ENCODE measurements around the gene VSIG10L2.

Gene VSIG10L2

GRCh38 chr11:125975634-125976033 lies 29.8 kb downstream of the VSIG10L2 start:
- TF ChIP-seq CTCF (IDR thresholded peaks at IDR 0.05; ENCODE audit: low read depth, low read length): no peak
- Histone ChIP-seq H3K27me3 (no peaks in the 10 kb centered on the region), H3K9me3 (no peaks in the 10 kb centered on the region), H3K36me3 (peaks cover 53% of the 10 kb centered on the region), H3K4me1 (peaks cover 14% of the 10 kb centered on the region), H3K4me3 (ENCODE audit: low read depth, low read length) (no peak overlapping the region)
- DNase-seq: no peak

DNA sequence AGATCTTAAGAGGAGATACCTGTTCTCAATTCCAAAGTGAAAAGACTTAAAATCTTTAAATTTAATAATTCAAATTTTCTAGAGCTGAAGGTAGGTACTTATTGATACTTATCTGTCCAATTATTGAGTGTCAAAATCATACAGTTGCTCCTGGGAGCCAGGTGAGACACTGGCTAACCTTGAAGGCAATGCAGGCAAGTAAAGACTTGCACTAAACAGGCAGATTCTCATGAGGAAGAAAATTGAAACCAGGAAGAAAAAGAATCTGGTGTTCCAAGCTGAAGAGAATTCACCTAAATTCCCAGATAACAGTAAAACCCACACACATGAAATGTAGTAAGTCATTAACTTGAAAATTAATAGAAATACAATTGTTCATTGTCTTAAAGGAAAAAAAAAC lies 30.3 kb downstream of the VSIG10L2 start:
- no peaks in the 10 kb centered on the region for H3K27me3 ChIP-seq
- no peak overlapping the region for H3K4me3 ChIP-seq (ENCODE audit: low read depth, low read length)
- peaks cover 9% of the 10 kb centered on the region for H3K4me1 ChIP-seq
- TF ChIP-seq CTCF (IDR thresholded peaks at IDR 0.05; ENCODE audit: low read depth, low read length): no peak
- no peaks in the 10 kb centered on the region for H3K9me3 ChIP-seq
- peaks cover 58% of the 10 kb centered on the region for H3K36me3 ChIP-seq
- DNase-seq: no peak

GRCh38 chr11:125977333-125977732 lies 31.5 kb downstream of the VSIG10L2 start:
- Histone ChIP-seq H3K4me1 (peaks cover 4% of the 10 kb centered on the region), H3K27me3 (no peaks in the 10 kb centered on the region), H3K9me3 (no peaks in the 10 kb centered on the region), H3K36me3 (peaks cover 66% of the 10 kb centered on the region), H3K4me3 (ENCODE audit: low read depth, low read length) (no peak overlapping the region)
- no peak for DNase-seq
- no peak for TF ChIP-seq CTCF (IDR thresholded peaks at IDR 0.05; ENCODE audit: low read depth, low read length)

DNA sequence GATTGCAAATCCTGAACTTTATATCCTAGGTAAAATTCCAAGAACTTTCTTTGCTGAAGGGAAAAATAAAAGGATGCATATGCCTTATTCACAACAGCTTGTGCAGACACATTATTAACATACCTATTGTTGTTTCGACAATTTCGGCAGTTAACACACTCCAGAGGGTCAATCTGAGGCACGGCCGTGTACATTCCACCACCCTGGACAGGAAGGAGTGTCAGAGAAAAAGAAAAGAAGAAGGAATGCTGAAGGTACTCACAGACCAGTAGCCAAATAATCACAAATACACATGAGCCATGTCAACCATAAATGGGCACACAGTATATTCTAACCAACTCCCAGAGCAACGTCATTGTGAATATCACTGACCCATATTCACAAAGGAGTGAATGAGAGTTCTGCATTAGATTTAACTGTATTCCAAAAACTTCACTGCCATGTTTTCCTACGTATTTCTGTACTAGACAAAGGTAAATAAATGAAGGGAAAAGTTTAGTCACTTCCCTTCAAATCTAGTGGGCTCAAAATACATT lies 32.4 kb downstream of the VSIG10L2 start:
- H3K4me3 ChIP-seq (ENCODE audit: low read depth, low read length): no peak overlapping the region
- TF ChIP-seq CTCF (IDR thresholded peaks at IDR 0.05; ENCODE audit: low read depth, low read length): no peak

DNA sequence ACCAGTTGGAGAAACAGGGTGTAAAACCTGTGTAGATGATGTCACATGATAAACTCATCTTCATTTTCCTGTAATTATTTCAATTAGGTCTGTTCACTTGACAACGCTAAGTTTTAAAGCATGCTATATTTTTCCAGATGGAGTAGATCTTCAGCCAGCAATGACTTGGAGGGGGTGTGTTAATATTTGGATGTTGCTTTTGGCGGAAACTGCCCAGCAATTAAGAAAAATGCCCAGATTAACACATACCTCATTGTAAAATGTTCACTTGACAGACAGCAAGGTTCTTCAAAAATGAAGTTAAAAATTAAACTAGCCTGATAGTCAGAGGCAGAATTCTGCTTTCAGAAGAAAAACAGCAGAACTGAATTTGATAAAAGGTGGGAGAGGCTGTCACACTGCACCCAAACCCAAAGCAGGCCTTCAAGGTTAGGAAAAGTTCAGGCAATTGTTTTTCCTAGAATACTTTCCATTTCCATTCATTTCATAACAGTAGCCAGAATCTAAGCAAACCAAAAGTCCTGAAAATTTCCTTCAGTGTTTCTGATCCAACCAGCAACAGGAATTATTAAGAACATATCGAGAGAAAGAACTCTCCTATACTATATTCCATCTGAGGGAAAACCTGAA lies 33.0 kb downstream of the VSIG10L2 start:
- no peak for DNase-seq
- H3K36me3 ChIP-seq: peaks cover 82% of the 10 kb centered on the region
- no peak overlapping the region for H3K4me3 ChIP-seq (ENCODE audit: low read depth, low read length)
- no peaks in the 10 kb centered on the region; the same call in 1 of the 2 replicates for H3K4me1 ChIP-seq
- no peaks in the 10 kb centered on the region for H3K27me3 ChIP-seq
- no peaks in the 10 kb centered on the region for H3K9me3 ChIP-seq
- no peak for TF ChIP-seq CTCF (IDR thresholded peaks at IDR 0.05; ENCODE audit: low read depth, low read length)

More for the DNA sequence above, 32.4 kb downstream of the VSIG10L2 start:
- Histone ChIP-seq H3K36me3 (peaks cover 75% of the 10 kb centered on the region), H3K9me3 (no peaks in the 10 kb centered on the region), H3K27me3 (no peaks in the 10 kb centered on the region), H3K4me1 (no peaks in the 10 kb centered on the region; the same call in 1 of the 2 replicates)
- DNase-seq: no peak

GRCh38 chr11:125979511-125979910 lies 33.7 kb downstream of the VSIG10L2 start:
- no peak for TF ChIP-seq CTCF (IDR thresholded peaks at IDR 0.05; ENCODE audit: low read depth, low read length)
- no peaks in the 10 kb centered on the region; the same call in 1 of the 2 replicates for H3K4me1 ChIP-seq
- no peak overlapping the region for H3K4me3 ChIP-seq (ENCODE audit: low read depth, low read length)
- H3K36me3 ChIP-seq: peaks cover 87% of the 10 kb centered on the region
- DNase-seq: no peak
- H3K27me3 ChIP-seq: no peaks in the 10 kb centered on the region
- no peaks in the 10 kb centered on the region for H3K9me3 ChIP-seq
